ENCODE data around the gene ATP23.

Gene ATP23

GRCh38 chr12:57939291-57939690 lies 2.1 kb upstream of the ATP23 start:
- no peak for DNase-seq (ENCODE audit: extremely low read depth, low read depth)

GRCh38 chr12:57940052-57940914 lies 1.1 kb upstream of the ATP23 start:
- TF ChIP-seq, protein P1, sequence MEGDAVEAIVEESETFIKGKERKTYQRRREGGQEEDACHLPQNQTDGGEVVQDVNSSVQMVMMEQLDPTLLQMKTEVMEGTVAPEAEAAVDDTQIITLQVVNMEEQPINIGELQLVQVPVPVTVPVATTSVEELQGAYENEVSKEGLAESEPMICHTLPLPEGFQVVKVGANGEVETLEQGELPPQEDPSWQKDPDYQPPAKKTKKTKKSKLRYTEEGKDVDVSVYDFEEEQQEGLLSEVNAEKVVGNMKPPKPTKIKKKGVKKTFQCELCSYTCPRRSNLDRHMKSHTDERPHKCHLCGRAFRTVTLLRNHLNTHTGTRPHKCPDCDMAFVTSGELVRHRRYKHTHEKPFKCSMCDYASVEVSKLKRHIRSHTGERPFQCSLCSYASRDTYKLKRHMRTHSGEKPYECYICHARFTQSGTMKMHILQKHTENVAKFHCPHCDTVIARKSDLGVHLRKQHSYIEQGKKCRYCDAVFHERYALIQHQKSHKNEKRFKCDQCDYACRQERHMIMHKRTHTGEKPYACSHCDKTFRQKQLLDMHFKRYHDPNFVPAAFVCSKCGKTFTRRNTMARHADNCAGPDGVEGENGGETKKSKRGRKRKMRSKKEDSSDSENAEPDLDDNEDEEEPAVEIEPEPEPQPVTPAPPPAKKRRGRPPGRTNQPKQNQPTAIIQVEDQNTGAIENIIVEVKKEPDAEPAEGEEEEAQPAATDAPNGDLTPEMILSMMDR (IDR thresholded peaks at IDR 0.05; ENCODE audit: low read depth, low read length) = no peak
- no peak for DNase-seq (ENCODE audit: extremely low read depth, low read depth)

More at GRCh38 chr12:57939291-57939690, 2.1 kb upstream of the ATP23 start:
- TF ChIP-seq, protein P1 (IDR thresholded peaks at IDR 0.05; ENCODE audit: low read depth, low read length) = no peak

DNA sequence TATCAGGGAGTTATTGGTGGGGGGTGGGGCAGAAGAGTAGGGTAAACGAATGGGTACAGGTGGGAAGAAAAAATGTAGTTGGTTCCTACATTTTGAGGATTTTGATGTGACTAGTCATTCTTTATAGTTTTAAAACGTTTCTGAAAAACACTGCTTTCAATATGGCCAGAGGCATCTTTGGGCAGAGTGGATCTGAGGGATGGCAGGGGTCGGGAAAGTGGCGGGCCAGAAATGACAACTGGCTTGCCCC lies 527 bp upstream of the ATP23 start:
- DNase-seq (ENCODE audit: extremely low read depth, low read depth) = no peak
- TF ChIP-seq, protein P1 (IDR thresholded peaks at IDR 0.05; ENCODE audit: low read depth, low read length) = no peak

GRCh38 chr12:57943438-57944080 lies 2.2 kb downstream of the ATP23 start:
- TF ChIP-seq, protein P1 (IDR thresholded peaks at IDR 0.05; ENCODE audit: low read depth, low read length) = no peak
- no peak for DNase-seq (ENCODE audit: extremely low read depth, low read depth)

GRCh38 chr12:57944313-57945023 lies 3.1 kb downstream of the ATP23 start:
- DNase-seq (ENCODE audit: extremely low read depth, low read depth) = no peak
- TF ChIP-seq, protein P1 (IDR thresholded peaks at IDR 0.05; ENCODE audit: low read depth, low read length) = no peak

DNA sequence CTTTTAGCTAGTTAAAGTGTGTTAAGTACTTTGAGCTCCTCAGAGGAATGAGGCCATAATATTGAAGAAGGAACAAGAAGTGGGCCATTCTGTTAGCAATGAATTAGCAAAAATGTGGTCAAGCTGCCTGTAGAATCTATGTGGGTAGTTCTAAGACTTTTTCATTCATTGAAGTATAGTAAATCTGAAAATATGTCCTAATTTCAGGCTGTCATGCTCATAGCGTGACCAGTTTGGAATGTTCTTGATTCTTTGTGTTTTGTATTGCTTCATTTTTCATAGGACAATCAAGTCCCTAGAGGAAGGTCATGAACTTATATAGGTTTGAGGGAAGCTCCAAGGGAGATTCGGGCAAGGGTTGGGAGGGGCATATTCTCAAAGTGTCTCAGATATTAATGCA lies 11.4 kb downstream of the ATP23 start:
- DNase-seq (ENCODE audit: extremely low read depth, low read depth) = no peak
- TF ChIP-seq, protein P1 (IDR thresholded peaks at IDR 0.05; ENCODE audit: low read depth, low read length) = no peak

DNA sequence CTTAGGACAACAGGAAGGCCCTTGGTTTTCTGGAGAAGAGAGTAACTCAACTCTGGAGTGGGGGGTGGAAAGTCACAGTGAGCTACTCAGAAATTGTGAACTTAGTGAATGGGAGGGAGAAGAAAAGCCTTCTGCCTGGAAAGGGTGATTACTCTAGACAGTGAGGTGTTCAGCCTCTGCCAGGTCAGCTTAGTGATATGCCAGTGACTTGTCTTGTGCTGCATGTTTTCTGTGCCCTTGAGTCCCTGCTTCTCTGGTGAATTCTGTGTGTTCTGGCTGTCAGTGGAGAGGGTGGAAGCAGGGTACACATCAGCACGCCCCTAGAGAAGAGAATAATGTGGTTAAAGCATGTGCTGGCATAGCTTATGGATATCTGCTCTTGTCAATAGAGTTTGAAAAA lies 13.4 kb downstream of the ATP23 start:
- TF ChIP-seq, protein P1 (IDR thresholded peaks at IDR 0.05; ENCODE audit: low read depth, low read length) = no peak
- no peak for DNase-seq (ENCODE audit: extremely low read depth, low read depth)
